K562 (cell line): ENCODE measurements around the gene HK2. TPM values are rescaled to one million over a fixed set of nuclear protein-coding genes. Genes with fewer than 3 reads are reported as not detected.
"Not testable (repeated sequence)": the region's sequence is repeated elsewhere in the genome, so short reads cannot be mapped to it uniquely, and the experiment has no call there.

Experiments
- ATAC-seq: fragments of 200-7000 bp; cut with Tn5 transposase; 3 replicates; pipeline ENCODE4 v1.9.1; 2020; ENCODE audit warnings: moderate library complexity
- BruUV-seq: library from RNA; stranded (reverse); fragments of 400-500 nt; replicated peaks from 2 replicates; lab custom pipeline; 2021; lab: Mats Ljungman, UMichigan
- CTCF ChIA-PET: fragments of 300-600 bp; formaldehyde crosslinking; extraction: SDS; loops from one replicate; lab custom pipeline; 2021; ENCODE audit warnings: low intra/inter-chr PET ratio; lab: Yijun Ruan, JAX
- POLR2A ChIA-PET: fragments of 300-600, 350-650 bp; sonication (Branson Sonifier 250); formaldehyde crosslinking; extraction: SDS; loops from one replicate; lab custom pipeline; 2021; ENCODE audit warnings: antibody characterized with exemption, inconsistent platforms; lab: Yijun Ruan, JAX
- DNase-seq, 4 experiments: peaks; one replicate each; pipeline versions ENCODE4 v3.0.0 to v3.0.0-alpha.2; 2011 to 2018; ENCODE audit warnings: low spot score in 3 of 4, mixed read lengths in 3 of 4; ENCODE audit errors: extremely low read depth in 1 of 4
- FAIRE-seq: peaks from 2 replicates; lab custom pipeline; 2011; peaks lifted over from hg19 to GRCh38; lab: Jason Lieb, UNC
- H2AFZ ChIP-seq: 2 replicates; pipeline ENCODE4 v1.6.0; 2011; ENCODE audit warnings: low read depth, low read length, control low read depth, inconsistent platforms
- H3K27ac ChIP-seq: fragments of 200-600 bp; 3 replicates; pipeline ENCODE4 v1.8.0; 2011; ENCODE audit warnings: low read depth, mild to moderate bottlenecking, control low read depth, inconsistent platforms, low read length, moderate library complexity, mixed read lengths; ENCODE audit errors: extremely low read depth
- H3K27me3 ChIP-seq, 2 experiments: fragments of 300-600 bp in 1 of 2; 2 replicates in 1 of 2; 3 replicates in 1 of 2; pipeline versions ENCODE4 v1.6.0 to v1.8.0; 2011; ENCODE audit warnings: inconsistent platforms in 2 of 2, low read length in 2 of 2, mild to moderate bottlenecking in 1 of 2, mixed read lengths in 1 of 2, moderate library complexity in 1 of 2; ENCODE audit not compliant: control insufficient read depth in 2 of 2, insufficient read depth in 2 of 2
- H3K36me3 ChIP-seq: fragments of 300-600 bp; 3 replicates; pipeline ENCODE4 v1.8.0; 2011; ENCODE audit warnings: mild to moderate bottlenecking, low read length, inconsistent platforms; ENCODE audit not compliant: control insufficient read depth, insufficient read depth
- H3K4me1 ChIP-seq, 2 experiments: fragments of 200-600 bp in 1 of 2; replicated peaks in 1 of 2; 2 replicates in 1 of 2; 3 replicates in 1 of 2; pipeline versions ENCODE4 v1.5.1 to v1.8.0; 2011; ENCODE audit warnings: inconsistent platforms in 2 of 2, low read length in 2 of 2, mild to moderate bottlenecking in 1 of 2, mixed read lengths in 1 of 2, moderate library complexity in 1 of 2; ENCODE audit not compliant: control insufficient read depth in 2 of 2, insufficient read depth in 2 of 2
- H3K4me2 ChIP-seq: 2 replicates; pipeline ENCODE4 v1.6.1; 2011; ENCODE audit warnings: low read length, control low read depth, inconsistent platforms, mixed read lengths; ENCODE audit not compliant: insufficient read depth
- H3K4me3 ChIP-seq: fragments of 200-600 bp; sonication (generic), shearing (Covaris generic); 2 replicates; pipeline ENCODE4 v1.5.1; 2016; ENCODE audit warnings: control low read depth, inconsistent platforms
- H3K79me2 ChIP-seq: fragments of 200-600 bp; 3 replicates; pipeline ENCODE4 v1.8.0; 2011; ENCODE audit warnings: low read length, inconsistent platforms; ENCODE audit not compliant: control insufficient read depth, insufficient read depth
- H3K9ac ChIP-seq, 2 experiments: 2 replicates each; pipeline versions ENCODE4 v1.6.0 to v1.6.1; 2011; ENCODE audit warnings: low read depth in 2 of 2, low read length in 2 of 2, control low read depth in 1 of 2, inconsistent platforms in 1 of 2, mild to moderate bottlenecking in 1 of 2, mixed read lengths in 1 of 2; ENCODE audit not compliant: insufficient read depth in 1 of 2
- H3K9me1 ChIP-seq: one replicate; pipeline ENCODE4 v1.6.0; 2011; ENCODE audit warnings: inconsistent platforms, mild to moderate bottlenecking, low read length, moderate library complexity; ENCODE audit not compliant: control insufficient read depth, insufficient read depth
- H3K9me3 ChIP-seq: replicated peaks from 2 replicates; pipeline ENCODE4 v1.5.1; 2011; ENCODE audit warnings: low read depth, low read length, inconsistent platforms; ENCODE audit not compliant: control insufficient read depth, insufficient read depth
- H4K20me1 ChIP-seq: replicated peaks from 2 replicates; pipeline ENCODE4 v1.6.1; 2011; ENCODE audit warnings: low read length, inconsistent platforms, mixed read lengths; ENCODE audit not compliant: control insufficient read depth, insufficient read depth
- MIER1 ChIP-seq: fragments of 450-650 bp; IDR thresholded peaks from 2 replicates; pipeline ENCODE4 v1.6.1; 2016; ENCODE audit warnings: antibody characterized with exemption, mild to moderate bottlenecking, low read depth
- REST ChIP-seq, 2 experiments: fragments of 450-650 bp; formaldehyde crosslinking in 1 of 2; IDR thresholded peaks; 2 replicates each; pipeline versions ENCODE4 v1.4.0 to v1.6.1; 2014 to 2020; ENCODE audit warnings: mild to moderate bottlenecking in 2 of 2, borderline replicate concordance in 1 of 2, low read depth in 1 of 2
- ZNF778 ChIP-seq: fragments of 450-650 bp; formaldehyde crosslinking; IDR thresholded peaks from 2 replicates; pipeline ENCODE4 v1.4.0; 2020; ENCODE audit warnings: mild to moderate bottlenecking, moderate library complexity
- WGBS: fragments of 100-300 bp; shearing (Covaris generic); methylation state at CpG from one replicate; pipeline ENCODE4 v1.1.6; 2016; ENCODE audit warnings: low coverage, mixed read lengths; ENCODE audit not compliant: insufficient coverage; ENCODE audit errors: missing lambda C conversion rate; 5-methylcytosine and 5-hydroxymethylcytosine counted together
- in situ Hi-C: fragments of 300-500 bp; cut with MboI; formaldehyde crosslinking; loops from 4 replicates; pipeline ENCODE4 v1.15.0; 2018; ENCODE audit warnings: inconsistent platforms, mixed read lengths
- intact Hi-C: fragments of 100-400 bp; cut with micrococcal nuclease; formaldehyde crosslinking; loops from 2 replicates; pipeline ENCODE4 v1.14.2; 2022
- polyA plus RNA-seq, 8 experiments: library from polyadenylated mRNA; depleted of rRNA in 4 of 8; stranded (reverse) in 5 of 8; unstranded in 3 of 8; fragments of >200 nt; fragmentation: Nextera tagmentation in 2 of 8; fragmentation: Illumina TruSeq in 1 of 8; extraction: Ambion mirVana in 2 of 8; extraction: Trizol in 1 of 8; gene quantifications; 2 replicates each; pipeline versions ENCODE4 v1.2.1 to v1.2.3, GENCODE V29; 2011 to 2014; ENCODE audit warnings: inconsistent platforms in 1 of 8, missing spikeins in 1 of 8
- total RNA-seq, 7 experiments: library from RNA; depleted of rRNA in 6 of 7; stranded (reverse); fragments of >200 nt in 6 of 7; fragmentation: Illumina TruSeq in 2 of 7; extraction: Trizol in 2 of 7; gene quantifications; 2 replicates each; pipeline versions ENCODE4 v1.2.1 to v1.2.3, GENCODE V29; 2011 to 2021; ENCODE audit warnings: low replicate concordance in 1 of 7

The HK2 gene
- total and polyA plus RNA-seq, 9 of the 15 experiments (the other 6 are each of a cell fraction or from before 2014, with no cell fraction given), result 4.7 to 56.0 (median 19.9) TPM

- Histone ChIP-seq H3K9ac (no peak overlapping the region), H3K9me1 (peaks cover 10% of the 10 kb centered on the region), H3K4me2 (no peak overlapping the region), H3K79me2 (peaks cover 70% of the 10 kb centered on the region), H2AFZ (no peak overlapping the region), H4K20me1 (peaks cover 76% of the 10 kb centered on the region), H3K4me1 (peaks cover 10 to 14% of the 10 kb centered on the region in 2 experiments; a peak in 4 of 5 replicates), H3K27ac (no peak overlapping the region), H3K36me3 (peaks cover 43% of the 10 kb centered on the region), H3K4me3 (no peak overlapping the region), H3K9me3 (no peaks in the 10 kb centered on the region)
- intact Hi-C loops, result no loop called here
- POLR2A ChIA-PET, result interaction anchor here (2.4 kb wide), 1 partner anchor 14 kb away, joined by 10 read pairs; no protein-coding TSS in a partner anchor
- CTCF ChIA-PET, result no interaction called here
- in situ Hi-C loops, result no loop called here
- FAIRE-seq (no peak), ATAC-seq (no peak)
- BruUV-seq, result no TSS peak
- no peak for TF ChIP-seq REST (IDR thresholded peaks at IDR 0.05; ENCODE audit: borderline replicate concordance)
- no peak for TF ChIP-seq REST (CRISPR knock-in tag; IDR thresholded peaks at IDR 0.05; ENCODE audit: low read depth)
- TF ChIP-seq MIER1, result no peak
- TF ChIP-seq ZNF778, result no peak
- TF ChIP-seq, all 486 proteins: peak for 0
- DNase-seq, result no peak
- H3K27me3 ChIP-seq, result no peaks in the 10 kb centered on the region
- 61% methylated on average over 8 of the region's 8 CpGs for WGBS
These were observed 17.3 kb downstream of the HK2 start for GRCh38 chr2:74851191-74851566.

- H3K9me3 ChIP-seq, DNase-seq, H3K27ac ChIP-seq, H3K9me1 ChIP-seq, intact Hi-C loops, ATAC-seq, BruUV-seq, FAIRE-seq, CTCF ChIA-PET, H3K27me3 ChIP-seq, H3K4me3 ChIP-seq, H2AFZ ChIP-seq, in situ Hi-C loops, H3K4me2 ChIP-seq: not testable (repeated sequence)
- H3K9ac ChIP-seq, result peak overlapping the region in 1 of 2 experiments; percentile 38; a peak in 1 of 4 replicates
- POLR2A ChIA-PET, result interaction anchor here (2.4 kb wide), 1 partner anchor 16 kb away, joined by 10 read pairs; no protein-coding TSS in a partner anchor
- peaks cover 65% of the 10 kb centered on the region for H3K36me3 ChIP-seq
- H4K20me1 ChIP-seq, result peaks cover 59% of the 10 kb centered on the region
- WGBS, result 86% methylated on average over 8 of the region's 8 CpGs
- peaks cover 48% of the 10 kb centered on the region for H3K79me2 ChIP-seq
- H3K4me1 ChIP-seq, result peaks cover 10 to 14% of the 10 kb centered on the region in 2 experiments; a peak in 4 of 5 replicates
These were observed 19.4 kb downstream of the HK2 start for GRCh38 chr2:74853360-74853759.
